NCI-H510A treated with DMSO at 0.1 percent for 48 hours (cell line): ENCODE data around the gene BAIAP2L2.
"Not testable (repeated sequence)": the region's sequence is repeated elsewhere in the genome, so short reads cannot be mapped to it uniquely, and the experiment has no call there.

Experiments used
- DNase-seq: peaks from one replicate; lab custom pipeline; 2025; lab: John Stamatoyannopoulos, UW

The BAIAP2L2 gene

GRCh38 chr22:38081636-38081940 lies 28.9 kb downstream of the BAIAP2L2 start:
- DNase-seq: no peak

DNA sequence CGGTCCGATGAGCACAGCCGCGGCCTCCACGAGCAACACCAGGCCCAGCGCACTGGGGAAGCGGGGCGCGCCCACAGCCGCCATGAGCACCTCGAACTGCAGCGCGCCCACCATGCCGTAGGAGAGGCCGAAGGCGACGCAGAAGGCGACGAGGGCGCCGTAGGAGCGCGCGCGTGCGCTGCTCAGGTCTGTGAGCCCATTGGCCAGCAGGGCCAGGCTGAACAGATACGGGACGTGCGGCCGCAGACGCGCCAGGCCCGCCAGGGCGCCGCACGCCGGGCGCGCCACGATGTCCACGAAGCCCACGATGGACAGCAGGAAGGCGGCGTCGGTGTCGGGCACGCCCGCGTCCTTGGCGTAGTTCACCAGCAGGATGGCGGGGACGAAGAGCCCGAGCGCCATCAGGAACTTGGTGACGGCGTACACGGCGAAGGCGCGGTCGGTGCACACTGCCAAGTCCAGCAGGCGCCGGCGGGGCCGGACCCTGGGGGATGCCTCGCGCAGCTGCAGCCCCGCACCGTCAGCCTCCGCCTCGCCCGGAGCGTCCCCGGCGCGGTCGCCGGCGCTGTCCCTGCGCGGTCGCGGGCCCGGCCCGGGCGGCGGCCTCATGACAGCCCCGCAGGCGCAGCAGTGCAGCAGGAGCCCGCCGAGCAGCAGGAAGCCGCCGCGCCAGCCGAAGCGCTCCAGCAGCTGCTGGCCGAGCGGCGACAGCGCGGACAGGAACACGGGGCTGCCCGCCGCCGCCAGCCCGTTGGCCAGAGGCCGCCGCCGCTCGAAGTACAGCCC lies 29.4 kb downstream of the BAIAP2L2 start:
- no peak for DNase-seq

GRCh38 chr22:38080474-38080849 lies 30.0 kb downstream of the BAIAP2L2 start:
- no peak for DNase-seq

DNA sequence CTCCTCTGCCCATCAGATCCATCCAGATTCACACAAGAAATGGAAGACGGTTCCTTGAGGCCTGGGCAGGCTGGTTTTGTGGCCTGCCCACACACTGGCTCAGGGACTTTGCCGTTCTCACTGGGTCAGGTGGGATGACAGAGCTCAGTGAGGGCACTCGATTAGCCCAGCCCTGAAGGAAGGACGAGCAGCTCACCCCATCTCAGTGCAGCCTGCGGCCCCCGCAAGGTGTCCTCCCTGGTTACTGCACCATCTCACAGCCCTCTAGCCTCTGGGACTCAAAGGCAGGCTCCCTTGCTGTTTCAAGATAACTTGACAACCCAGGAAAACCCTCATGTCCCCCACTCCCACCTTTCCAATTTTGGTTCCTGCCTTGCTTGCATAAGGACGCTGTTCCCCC lies 30.7 kb downstream of the BAIAP2L2 start:
- no peak for DNase-seq

GRCh38 chr22:38079208-38079607 lies 31.3 kb downstream of the BAIAP2L2 start:
- not testable (repeated sequence) for DNase-seq

DNA sequence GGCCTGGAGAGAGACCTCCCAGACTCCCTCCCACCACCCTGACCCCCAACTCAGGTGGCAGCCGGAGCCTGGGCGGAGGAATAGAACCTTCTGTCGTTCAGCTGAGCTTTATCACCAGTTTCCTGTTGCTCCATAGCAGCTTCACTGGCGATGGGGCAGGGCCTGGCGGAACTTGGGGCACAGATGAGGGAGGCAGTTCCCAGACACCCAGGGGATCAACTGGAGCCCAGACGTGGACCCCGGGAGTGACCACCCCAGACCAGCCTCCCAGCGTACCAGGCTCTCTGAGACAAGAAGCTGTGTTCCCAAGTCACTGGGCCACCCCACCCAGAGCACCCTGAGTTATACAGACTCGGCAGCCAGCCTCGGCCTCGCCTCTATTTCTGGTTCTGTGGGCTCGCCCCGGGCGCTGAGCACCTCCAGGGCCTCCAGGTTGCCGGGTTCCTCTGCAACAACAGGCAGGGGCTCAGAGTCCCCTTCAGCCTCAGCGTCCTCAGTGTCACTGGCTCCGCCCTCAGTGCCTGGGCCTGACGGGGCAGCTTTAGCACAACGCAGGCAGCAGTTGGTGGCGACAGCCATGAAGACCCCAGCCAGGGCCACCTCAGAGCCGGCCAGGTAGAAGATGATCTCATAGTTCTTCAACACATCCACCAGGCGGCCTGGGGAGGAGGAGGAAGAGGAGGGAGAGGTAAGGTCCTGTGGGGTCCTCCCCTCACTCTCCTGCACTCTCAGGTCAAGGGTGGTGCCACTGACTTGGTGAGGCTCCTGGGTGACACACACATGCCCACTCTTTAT lies 32.2 kb downstream of the BAIAP2L2 start:
- no peak for DNase-seq

GRCh38 chr22:38077595-38077994 lies 32.9 kb downstream of the BAIAP2L2 start:
- DNase-seq: no peak

DNA sequence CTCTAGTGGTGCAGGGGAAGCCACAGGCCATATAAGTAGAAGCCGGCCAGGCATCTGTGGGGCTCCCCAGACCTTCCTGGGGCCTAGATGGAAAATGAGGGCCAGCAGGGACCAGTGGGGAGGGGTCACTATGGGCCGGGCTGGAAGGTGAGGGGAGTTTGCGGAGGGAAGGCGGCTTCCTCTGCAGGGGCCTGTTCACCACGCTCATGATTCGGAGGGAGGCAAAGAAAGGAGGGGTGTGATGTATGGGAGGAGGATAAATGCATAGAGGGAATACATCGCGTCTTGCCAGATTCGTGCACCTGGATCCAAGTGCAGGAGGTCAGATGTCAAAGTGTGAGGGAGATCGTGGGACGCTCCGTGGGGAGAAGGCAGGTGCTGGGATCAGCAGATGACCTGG lies 33.4 kb downstream of the BAIAP2L2 start:
- no peak for DNase-seq

DNA sequence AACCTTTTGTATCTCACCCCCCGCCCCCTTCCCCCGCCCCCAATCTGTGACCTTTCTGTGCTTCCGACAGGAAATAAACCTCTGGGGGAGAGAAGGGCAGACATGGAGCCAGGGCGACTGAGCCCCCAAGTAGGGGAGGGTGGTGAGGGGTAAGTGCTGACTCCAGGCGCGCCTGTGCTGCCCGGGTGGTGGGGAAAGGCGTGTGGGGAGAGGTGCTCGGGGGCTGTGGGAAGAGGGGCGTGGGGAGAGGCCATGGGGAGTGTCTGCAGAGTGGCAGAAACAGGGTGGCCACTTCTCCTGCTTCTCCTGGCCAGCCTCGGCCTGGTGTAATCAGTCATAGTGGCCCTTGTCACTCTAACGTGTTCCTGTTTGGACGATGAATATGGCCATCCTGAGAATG lies 34.5 kb downstream of the BAIAP2L2 start:
- no peak for DNase-seq

- DNase-seq: no peak
Measured at GRCh38 chr22:38075105-38075825, 35.2 kb downstream of the BAIAP2L2 start.

GRCh38 chr22:38074181-38075104 lies 36.0 kb downstream of the BAIAP2L2 start:
- DNase-seq: no peak

DNA sequence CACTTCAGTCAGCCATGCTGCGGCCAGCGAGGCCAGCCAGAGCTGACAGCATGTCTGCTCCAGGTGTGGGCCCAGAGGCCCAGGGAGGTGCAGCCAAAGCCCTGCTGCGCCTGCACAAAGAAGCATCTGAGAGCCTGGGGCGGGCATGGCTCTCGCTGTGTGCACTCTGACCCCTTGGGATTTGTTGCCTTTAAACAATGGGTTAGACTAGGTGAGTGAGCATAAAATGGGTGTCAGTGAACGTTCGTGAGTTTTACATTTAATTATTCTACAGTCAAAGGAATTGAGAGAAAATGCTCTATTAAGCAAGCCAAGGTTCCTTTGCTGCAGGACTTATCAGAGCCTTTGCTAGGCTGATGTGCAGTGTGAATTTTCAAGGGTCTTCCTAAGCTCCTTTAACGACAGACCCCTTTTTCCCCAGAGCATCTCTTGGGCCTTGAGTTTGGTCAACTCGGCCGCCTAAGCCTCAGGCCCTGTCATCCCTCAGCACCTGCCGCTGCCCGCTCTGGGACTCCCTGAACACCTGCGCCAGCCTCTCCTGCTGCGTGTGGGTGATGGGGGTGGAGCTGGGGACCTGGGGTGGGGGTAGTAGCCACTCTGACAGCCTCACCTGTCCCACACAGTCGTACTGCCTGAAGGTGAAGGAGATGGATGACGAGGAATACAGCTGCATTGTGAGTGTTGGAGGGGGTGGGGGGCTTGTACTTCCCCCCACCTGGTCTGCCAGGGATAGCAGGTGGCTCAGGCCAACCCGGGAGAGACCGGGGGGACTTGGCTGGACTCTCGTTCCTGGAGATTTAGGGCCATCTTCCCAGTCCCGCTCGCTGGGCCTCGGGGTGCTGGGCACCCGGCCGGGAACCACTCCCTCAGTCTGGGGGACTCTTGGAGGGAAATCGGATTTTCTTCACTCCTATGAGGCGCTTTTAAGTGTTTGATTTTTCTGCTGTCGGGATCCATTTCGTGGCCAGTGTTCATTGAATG lies 37.0 kb downstream of the BAIAP2L2 start:
- no peak for DNase-seq

DNA sequence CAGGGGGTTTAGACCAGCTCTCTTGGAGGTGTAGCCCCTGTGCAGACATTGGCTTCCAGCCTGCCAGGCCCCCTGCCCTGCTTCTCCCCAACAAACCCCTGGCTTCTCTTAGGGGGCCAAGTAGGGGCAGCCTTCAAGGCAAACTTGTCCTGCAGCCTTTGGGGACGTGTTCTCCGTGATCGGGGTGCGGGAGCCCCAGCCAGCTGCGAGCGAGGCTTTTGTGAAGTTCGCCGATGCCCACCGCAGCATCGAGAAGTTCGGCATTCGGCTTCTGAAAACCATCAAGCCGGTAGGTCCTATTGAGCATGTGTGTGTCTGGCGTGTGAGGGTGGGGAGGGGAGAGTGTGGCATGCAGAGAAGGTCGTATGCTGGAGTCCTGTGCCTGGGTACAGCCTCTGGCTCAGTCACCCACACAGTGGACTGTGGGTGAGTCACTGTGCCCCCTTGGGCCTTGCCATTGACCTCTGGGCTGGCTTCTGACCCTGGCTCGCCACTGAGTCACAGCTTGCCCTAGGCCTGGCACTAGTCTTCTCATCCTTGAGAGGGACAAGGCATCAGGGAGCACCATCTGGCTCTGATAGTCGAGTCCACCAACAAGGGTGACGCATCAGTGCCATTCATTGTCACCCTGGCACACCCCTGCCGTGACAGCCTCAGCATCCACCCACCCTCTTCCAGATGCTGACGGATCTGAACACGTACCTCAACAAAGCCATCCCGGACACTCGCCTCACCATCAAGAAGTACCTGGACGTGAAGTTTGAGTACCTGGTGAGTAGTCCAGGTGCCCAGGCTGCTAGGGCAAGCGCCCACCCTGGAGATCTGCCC lies 37.9 kb downstream of the BAIAP2L2 start:
- no peak for DNase-seq

DNA sequence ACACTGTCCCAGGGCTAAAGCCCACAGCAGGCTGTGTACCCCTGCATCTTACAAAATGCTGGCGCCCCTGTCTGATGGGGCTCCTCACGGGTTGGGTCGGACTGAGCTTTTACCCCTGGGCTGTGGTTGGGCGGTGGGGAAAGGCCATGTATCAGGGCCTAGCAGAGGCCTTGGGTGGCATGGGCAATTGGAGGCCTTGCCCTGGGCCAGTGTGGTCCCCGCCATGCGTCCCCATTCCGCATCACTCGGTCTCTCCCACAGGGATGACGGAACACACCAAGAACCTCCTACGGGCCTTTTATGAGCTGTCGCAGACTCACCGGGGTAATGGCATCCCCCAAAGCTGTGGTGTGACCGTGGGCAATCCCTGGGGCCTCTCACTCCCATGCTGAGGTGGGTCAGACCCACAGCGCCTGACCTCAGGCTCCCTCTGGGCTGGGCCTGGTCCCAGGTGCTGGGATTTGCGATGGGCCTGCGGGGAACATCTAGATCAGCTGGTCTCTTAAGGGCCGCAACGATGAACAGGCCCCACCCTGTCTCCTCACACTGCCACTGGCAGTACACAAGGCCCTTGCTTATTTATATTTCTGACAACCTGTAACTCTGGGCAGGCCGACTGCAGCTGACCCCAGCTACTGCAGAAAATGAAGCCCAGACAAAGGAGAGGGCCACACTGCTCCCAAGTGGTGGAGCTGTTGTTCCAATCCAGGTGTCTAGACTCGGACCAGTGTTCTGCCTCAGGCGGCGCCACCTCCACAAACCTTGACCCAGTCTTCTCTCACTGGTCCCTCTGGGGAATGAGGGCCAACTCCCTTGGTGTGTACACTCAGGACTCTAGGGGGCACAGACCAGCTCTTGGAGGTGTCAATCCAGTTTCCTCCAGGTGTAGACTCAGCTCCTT lies 38.8 kb downstream of the BAIAP2L2 start:
- no peak for DNase-seq

DNA sequence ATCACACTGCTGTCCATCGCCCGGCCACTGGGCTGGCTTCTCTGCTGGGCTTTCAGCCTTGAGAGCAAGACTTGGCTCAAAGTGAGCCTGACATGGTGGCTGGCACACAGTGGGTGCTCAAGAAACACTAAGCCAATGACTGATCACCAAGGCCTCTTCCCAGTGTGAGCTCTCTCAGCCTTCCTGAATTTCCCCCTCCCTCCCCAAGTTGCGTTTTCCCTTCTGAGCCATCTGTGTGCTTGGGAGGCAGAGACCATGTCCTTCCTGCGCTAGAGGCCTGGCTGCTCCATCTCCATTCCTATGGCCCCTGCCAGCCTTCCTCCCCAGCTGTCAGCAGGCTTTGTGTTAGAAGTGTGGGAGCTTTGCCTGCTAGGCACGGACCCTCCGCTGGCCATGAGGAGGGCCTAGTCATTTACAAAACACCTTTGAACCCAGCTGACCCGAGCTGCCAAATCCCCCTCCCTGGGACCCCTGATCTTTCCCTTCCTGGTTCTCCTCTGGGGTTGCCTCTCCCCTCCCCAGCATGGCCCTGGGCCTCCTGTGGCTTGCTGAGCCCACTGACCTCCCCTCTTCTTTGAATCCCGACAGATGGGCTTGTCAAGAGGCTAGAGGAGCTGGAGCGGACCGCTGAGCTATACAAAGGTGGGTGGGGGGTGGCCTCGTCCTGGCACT lies 40.1 kb downstream of the BAIAP2L2 start:
- DNase-seq: no peak

DNA sequence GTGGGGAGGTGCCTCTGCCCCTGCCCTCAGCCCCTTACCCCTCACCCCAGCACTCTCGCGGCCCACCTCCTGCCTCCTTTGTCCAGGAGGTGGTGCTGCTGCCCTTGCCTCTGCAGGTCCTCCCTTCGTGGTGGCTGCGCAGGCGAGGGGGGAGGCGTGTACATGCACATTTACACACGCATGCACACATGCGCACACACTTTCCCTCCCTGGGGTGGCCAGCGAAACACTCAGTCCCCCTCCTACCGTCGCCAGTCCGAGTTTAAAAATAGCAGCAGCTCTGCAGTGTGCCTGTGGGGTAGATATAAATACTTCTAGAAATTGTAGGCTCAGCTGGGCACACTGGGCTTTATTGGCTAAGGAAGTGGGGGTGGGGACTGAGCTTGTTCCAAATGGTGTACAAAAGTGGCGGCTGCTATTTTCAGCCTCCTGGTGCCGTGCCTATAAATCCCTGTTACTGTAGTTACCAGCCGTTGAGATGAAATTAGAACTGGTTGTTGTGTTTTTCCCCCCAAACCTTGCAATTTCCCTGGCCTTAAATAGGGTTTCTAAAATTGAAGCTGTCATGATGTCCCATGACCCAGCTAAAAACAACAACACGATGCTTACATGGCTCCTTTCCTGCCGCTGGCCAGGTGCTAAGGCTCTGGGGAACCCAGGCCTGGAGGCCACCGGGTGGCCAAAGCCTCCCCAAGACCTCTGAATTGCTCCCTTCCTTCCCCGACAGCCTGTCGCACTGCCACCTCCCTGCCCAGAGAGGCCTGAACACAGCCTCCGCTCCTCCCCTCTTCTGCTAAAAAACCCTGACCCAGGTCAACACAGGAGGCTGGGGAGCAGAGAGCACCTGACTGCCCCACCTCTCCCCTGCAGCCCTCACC lies 40.9 kb downstream of the BAIAP2L2 start:
- DNase-seq: no peak
